HG03558 (cell line): Measurements from ENCODE around the gene COL4A4.
"Not testable (repeated sequence)": the region's sequence is repeated elsewhere in the genome, so short reads cannot be mapped to it uniquely, and the experiment has no call there.

Experiments
- ATAC-seq: cut with Tn5 transposase; IDR thresholded peaks from one replicate; pipeline ENCODE4 v1.9.1; 2021; ENCODE audit warnings: moderate number of reproducible peaks; ENCODE audit not compliant: unreplicated experiment; ENCODE audit errors: extremely low read depth

COL4A4 gene

GRCh38 chr2:227118353-227118752 lies 45.7 kb downstream of the COL4A4 start:
- ATAC-seq, result no peak

GRCh38 chr2:227117852-227118251 lies 46.2 kb downstream of the COL4A4 start:
- ATAC-seq, result no peak

GRCh38 chr2:227117027-227117426 lies 47.0 kb downstream of the COL4A4 start:
- ATAC-seq, result no peak

- no peak for ATAC-seq
Measured at GRCh38 chr2:227115761-227116160, 48.2 kb downstream of the COL4A4 start.

- no peak for ATAC-seq
Measured at GRCh38 chr2:227106845-227107759, 56.9 kb downstream of the COL4A4 start.

GRCh38 chr2:227103583-227103982 lies 60.4 kb downstream of the COL4A4 start:
- no peak for ATAC-seq

GRCh38 chr2:227099340-227099739 lies 64.7 kb downstream of the COL4A4 start:
- ATAC-seq, result no peak

- no peak for ATAC-seq
Measured at GRCh38 chr2:227098162-227098515, 65.9 kb downstream of the COL4A4 start.

GRCh38 chr2:227097495-227098161 lies 66.4 kb downstream of the COL4A4 start:
- ATAC-seq, result no peak

- ATAC-seq, result no peak
Measured at GRCh38 chr2:227095346-227095745, 68.7 kb downstream of the COL4A4 start.

GRCh38 chr2:227082286-227082685 lies 81.7 kb downstream of the COL4A4 start:
- peak; percentile 99 for ATAC-seq

- ATAC-seq, result no peak
Measured at GRCh38 chr2:227079726-227080125, 84.3 kb downstream of the COL4A4 start.

GRCh38 chr2:227065065-227065464 lies 98.9 kb downstream of the COL4A4 start:
- ATAC-seq, result not testable (repeated sequence)

- no peak for ATAC-seq
Measured at GRCh38 chr2:227058888-227059399, 105.1 kb downstream of the COL4A4 start.

GRCh38 chr2:227057743-227058447 lies 106.1 kb downstream of the COL4A4 start:
- no peak for ATAC-seq

- ATAC-seq, result no peak
Measured at GRCh38 chr2:227057060-227057459, 106.9 kb downstream of the COL4A4 start.

GRCh38 chr2:227054006-227054405 lies 110.0 kb downstream of the COL4A4 start:
- ATAC-seq, result no peak

GRCh38 chr2:227052879-227053278 lies 111.1 kb downstream of the COL4A4 start:
- ATAC-seq, result no peak

GRCh38 chr2:227043981-227044380 lies 120.0 kb downstream of the COL4A4 start:
- ATAC-seq, result no peak

- no peak for ATAC-seq
Measured at GRCh38 chr2:227038550-227039189, 125.3 kb downstream of the COL4A4 start.
